Neural progenitor cell (in vitro differentiated cells): ENCODE data around the gene MAP4K2. TPM values are rescaled to one million over a fixed set of nuclear protein-coding genes. Genes with fewer than 3 reads are reported as not detected.

Experiments used
- DNase-seq: peaks from one replicate; pipeline ENCODE4 v3.0.0-alpha.2; 2016; ENCODE audit warnings: low spot score
- H2AFZ ChIP-seq: fragments of 200-600 bp; sonication (generic); replicated peaks from 2 replicates; pipeline ENCODE4 v1.6.1; 2016; ENCODE audit warnings: antibody characterized with exemption
- H3F3A ChIP-seq: fragments of 200-600 bp; sonication (generic); 2 replicates; pipeline ENCODE4 v1.6.1; 2016; ENCODE audit warnings: antibody characterized with exemption, low read depth
- H3K27ac ChIP-seq: fragments of 200-600 bp; sonication (generic); 2 replicates; pipeline ENCODE4 v1.5.1; 2016; ENCODE audit warnings: mild to moderate bottlenecking
- H3K27me3 ChIP-seq: fragments of 200-600 bp; sonication (generic); 2 replicates; pipeline ENCODE4 v1.6.1; 2016; ENCODE audit warnings: mild to moderate bottlenecking, moderate library complexity
- H3K36me3 ChIP-seq: fragments of 200-600 bp; sonication (generic); 2 replicates; pipeline ENCODE4 v1.5.1; 2016
- H3K4me1 ChIP-seq: fragments of 200-600 bp; sonication (generic); 2 replicates; pipeline ENCODE4 v1.6.1; 2016; ENCODE audit warnings: mixed run types
- H3K4me2 ChIP-seq: fragments of 200-600 bp; sonication (generic); 2 replicates; pipeline ENCODE4 v1.6.1; 2016
- H3K4me3 ChIP-seq: fragments of 200-600 bp; sonication (generic); 2 replicates; pipeline ENCODE4 v1.5.1; 2016
- H3K79me2 ChIP-seq: fragments of 200-600 bp; sonication (generic); 2 replicates; pipeline ENCODE4 v1.6.1; 2016; ENCODE audit warnings: low read depth
- H3K9ac ChIP-seq: fragments of 200-600 bp; sonication (generic); 2 replicates; pipeline ENCODE4 v1.6.1; 2016
- H3K9me3 ChIP-seq: fragments of 200-600 bp; sonication (generic); 2 replicates; pipeline ENCODE4 v1.5.1; 2016; ENCODE audit warnings: low read depth
- H4K20me1 ChIP-seq: fragments of 200-600 bp; sonication (generic); 2 replicates; pipeline ENCODE4 v1.6.1; 2016; ENCODE audit warnings: low read depth
- H3K27ac Mint-ChIP-seq: 3 replicates; pipeline ENCODE4 v1.8.0; 2021; ENCODE audit warnings: mixed read lengths
- H3K27me3 Mint-ChIP-seq: 2 replicates; pipeline ENCODE4 v1.8.0; 2022; ENCODE audit warnings: low read depth, mild to moderate bottlenecking, inconsistent platforms, moderate library complexity, mixed read lengths; ENCODE audit not compliant: insufficient read depth
- H3K36me3 Mint-ChIP-seq: 3 replicates; pipeline ENCODE4 v1.8.0; 2021; ENCODE audit warnings: mixed read lengths
- H3K4me1 Mint-ChIP-seq: 3 replicates; pipeline ENCODE4 v1.8.0; 2021; ENCODE audit warnings: mixed read lengths
- H3K4me3 Mint-ChIP-seq: 3 replicates; pipeline ENCODE4 v1.8.0; 2021; ENCODE audit warnings: mild to moderate bottlenecking, moderate library complexity, mixed read lengths
- H3K9me3 Mint-ChIP-seq: 3 replicates; pipeline ENCODE4 v1.8.0; 2020; ENCODE audit warnings: mixed read lengths
- CTCF ChIP-seq: fragments of 200-600 bp; sonication (generic); IDR thresholded peaks from 2 replicates; pipeline ENCODE4 v1.5.1; 2017; ENCODE audit warnings: antibody characterized with exemption, mild to moderate bottlenecking
- EZH2 ChIP-seq: fragments of 200-600 bp; sonication (generic); IDR thresholded peaks from 2 replicates; pipeline ENCODE4 v1.6.1; 2017; ENCODE audit warnings: antibody characterized with exemption, mild to moderate bottlenecking, moderate library complexity
- EZH2phosphoT487 ChIP-seq: fragments of 200-600 bp; sonication (generic); IDR thresholded peaks from 2 replicates; pipeline ENCODE4 v1.6.1; 2017; ENCODE audit warnings: antibody characterized with exemption
- total RNA-seq: library from RNA; depleted of rRNA; stranded (reverse); fragments of >200 nt; gene quantifications from 2 replicates; pipeline ENCODE4 v1.2.3, GENCODE V29; 2015; ENCODE audit warnings: low replicate concordance

MAP4K2 gene
- total RNA-seq, 1 donor from 2014 or later: 15.8 TPM

- Histone ChIP-seq H3K4me2 (peak within 1 kb of the TSS; percentile 84), H3K79me2 (no peaks in the 10 kb centered on the region), H3K9me3 (no peaks in the 10 kb centered on the region), H3K27me3 (peaks cover 14% of the 10 kb centered on the region), H3K4me3 (peak within 1 kb of the TSS; percentile 67), H3K27ac (no peak within 1 kb of the TSS), H4K20me1 (no peaks in the 10 kb centered on the region), H3K36me3 (no peaks in the 10 kb centered on the region), H3K4me1 (peaks cover 24% of the 10 kb centered on the region), H3K9ac (no peak within 1 kb of the TSS), H3F3A (peaks cover 40% of the 10 kb centered on the region), H2AFZ (peak within 1 kb of the TSS; percentile 91)
- H3K4me1 Mint-ChIP-seq: peaks cover 21% of the 10 kb centered on the region
- TF ChIP-seq EZH2phosphoT487 (no peak), CTCF (peak; percentile 38)
- H3K4me3 Mint-ChIP-seq: peak within 1 kb of the TSS; percentile 86
- peak; percentile 82 for DNase-seq
- no peaks in the 10 kb centered on the region for H3K9me3 Mint-ChIP-seq
- peak within 1 kb of the TSS; percentile 42 for H3K27ac Mint-ChIP-seq
- H3K27me3 Mint-ChIP-seq: peaks cover 19% of the 10 kb centered on the region
- no peaks in the 10 kb centered on the region for H3K36me3 Mint-ChIP-seq
Measured at GRCh38 chr11:64844330-64845128, 41.5 kb upstream of the MAP4K2 start, which contains the start of gene CDC42BPG. TSS of gene CDC42BPG (minus strand) at chr11:64844653. CDS start at chr11:64844569, 84 bp downstream.

- no peaks in the 10 kb centered on the region for H3K9me3 Mint-ChIP-seq
- Histone ChIP-seq H3K79me2 (no peaks in the 10 kb centered on the region), H3K4me1 (peaks cover 24% of the 10 kb centered on the region), H3K4me2 (peak overlapping the region; percentile 84), H3K36me3 (no peaks in the 10 kb centered on the region), H3F3A (peaks cover 40% of the 10 kb centered on the region), H4K20me1 (no peaks in the 10 kb centered on the region), H3K9ac (no peak overlapping the region), H3K27me3 (peaks cover 14% of the 10 kb centered on the region), H2AFZ (no peak overlapping the region), H3K4me3 (peak overlapping the region; percentile 67), H3K9me3 (no peaks in the 10 kb centered on the region), H3K27ac (no peak overlapping the region)
- peak overlapping the region; percentile 27 for H3K27ac Mint-ChIP-seq
- no peaks in the 10 kb centered on the region for H3K36me3 Mint-ChIP-seq
- TF ChIP-seq EZH2 (no peak), EZH2phosphoT487 (no peak), CTCF (no peak)
- DNase-seq: no peak
- peak overlapping the region; percentile 86 for H3K4me3 Mint-ChIP-seq
- peaks cover 20% of the 10 kb centered on the region for H3K27me3 Mint-ChIP-seq
- peaks cover 23% of the 10 kb centered on the region for H3K4me1 Mint-ChIP-seq
Measured at GRCh38 chr11:64843686-64844329, 40.8 kb upstream of the MAP4K2 start.

GRCh38 chr11:64842851-64843685 lies 40.1 kb upstream of the MAP4K2 start:
- Mint-ChIP-seq H3K27ac (no peak overlapping the region), H3K9me3 (no peaks in the 10 kb centered on the region), H3K36me3 (no peaks in the 10 kb centered on the region), H3K4me3 (peak overlapping the region; percentile 81), H3K4me1 (peaks cover 23% of the 10 kb centered on the region), H3K27me3 (peaks cover 18% of the 10 kb centered on the region)
- Histone ChIP-seq H3F3A (peaks cover 40% of the 10 kb centered on the region), H3K9ac (no peak overlapping the region), H3K79me2 (no peaks in the 10 kb centered on the region), H3K4me1 (peaks cover 24% of the 10 kb centered on the region), H3K4me2 (peak overlapping the region; percentile 84), H3K27me3 (peaks cover 14% of the 10 kb centered on the region), H3K36me3 (no peaks in the 10 kb centered on the region), H3K4me3 (no peak overlapping the region), H3K27ac (no peak overlapping the region), H3K9me3 (no peaks in the 10 kb centered on the region), H4K20me1 (no peaks in the 10 kb centered on the region), H2AFZ (no peak overlapping the region)
- TF ChIP-seq CTCF: no peak
- no peak for TF ChIP-seq EZH2
- no peak for TF ChIP-seq EZH2phosphoT487
- peak; percentile 46 for DNase-seq
